Stimulated activated CD4-positive, alpha-beta T cell treated with anti-CD3 and anti-CD28 coated beads, Interleukin-2, amount 100 ng/mL, for 24 hours (primary cell): ENCODE results near the gene MAP2K1.
"Not testable (repeated sequence)": the region's sequence is repeated elsewhere in the genome, so short reads cannot be mapped to it uniquely, and the experiment has no call there.

Source experiments
- DNase-seq, 2 donors: peaks; one replicate each; pipeline ENCODE4 v3.0.0-alpha.2; 2020

Gene MAP2K1

DNA sequence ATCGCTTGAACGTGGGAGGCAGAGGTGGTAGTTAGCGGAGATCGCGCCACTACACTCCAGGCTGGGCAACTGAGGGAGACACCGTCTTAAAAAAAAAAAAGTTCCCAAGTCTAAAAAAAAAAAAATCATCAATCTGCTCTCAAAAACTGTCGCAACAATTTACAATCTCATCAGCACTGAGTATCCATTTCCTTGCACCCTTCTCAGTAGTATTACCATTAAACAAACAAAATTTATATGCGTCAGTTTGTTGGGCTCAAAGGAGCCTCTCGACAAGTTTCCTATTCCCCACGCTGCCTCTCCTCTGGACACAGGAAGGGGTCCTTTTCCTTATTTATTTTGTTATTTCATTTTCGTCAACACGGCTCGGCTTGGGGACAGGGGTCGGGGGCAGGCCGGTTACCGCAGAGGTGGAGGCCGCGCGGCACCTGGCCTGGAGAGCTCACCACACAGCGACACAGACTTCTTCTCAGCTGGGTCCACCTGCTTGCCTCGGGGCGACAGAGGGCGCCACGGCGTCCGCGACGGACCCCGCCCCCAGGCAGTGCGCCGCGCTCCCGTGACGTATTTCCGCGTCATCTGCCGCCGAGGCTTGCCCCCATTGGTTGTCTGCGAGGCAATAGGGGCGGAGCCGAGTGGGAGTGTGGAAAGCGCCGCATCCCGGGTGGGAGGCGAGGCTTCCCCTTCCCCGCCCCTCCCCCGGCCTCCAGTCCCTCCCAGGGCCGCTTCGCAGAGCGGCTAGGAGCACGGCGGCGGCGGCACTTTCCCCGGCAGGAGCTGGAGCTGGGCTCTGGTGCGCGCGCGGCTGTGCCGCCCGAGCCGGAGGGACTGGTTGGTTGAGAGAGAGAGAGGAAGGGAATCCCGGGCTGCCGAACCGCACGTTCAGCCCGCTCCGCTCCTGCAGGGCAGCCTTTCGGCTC is at the start of gene MAP2K1:
MAP2K1 (plus strand) TSS at position 709 of the 920 bp plus-strand sequence. CDS start 436 bp downstream, outside the sequence.
- peak; percentile 98 to 99 for DNase-seq

DNA sequence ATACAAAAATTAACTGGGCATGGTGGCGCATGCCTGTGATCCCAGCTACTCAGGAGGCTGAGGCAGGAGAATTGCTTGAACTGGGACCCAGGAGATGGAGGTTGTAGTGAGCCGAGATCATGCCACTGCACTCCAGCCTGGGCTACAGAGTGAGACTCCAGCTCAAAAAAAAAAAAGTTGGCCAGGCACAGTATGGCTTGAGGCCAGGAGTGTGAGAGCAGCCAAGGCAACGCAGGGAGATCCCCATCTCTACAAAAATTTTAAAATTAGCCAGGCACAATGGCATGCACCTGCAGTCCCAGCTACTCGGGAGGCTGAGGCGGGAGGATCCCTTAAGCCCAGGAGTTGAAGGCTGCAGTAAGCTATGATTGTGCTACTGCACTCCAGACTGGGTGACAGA is 38.2 kb upstream of the MAP2K1 start:
- DNase-seq, result not testable (repeated sequence)

DNA sequence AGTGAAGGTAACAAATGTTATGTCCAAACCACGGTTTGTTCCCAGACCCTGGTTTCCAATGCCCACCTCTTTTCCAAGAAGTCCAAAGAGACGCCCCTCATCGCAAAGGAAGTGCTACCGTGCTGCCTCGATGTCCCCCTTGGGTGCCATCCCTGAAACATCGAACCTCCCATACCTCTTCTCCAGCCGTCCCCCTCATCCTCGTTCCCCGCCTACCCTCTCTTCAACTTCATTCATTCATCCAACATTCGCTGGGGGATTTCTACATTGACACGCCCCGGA is 30.7 kb upstream of the MAP2K1 start:
- DNase-seq, result no peak

DNA sequence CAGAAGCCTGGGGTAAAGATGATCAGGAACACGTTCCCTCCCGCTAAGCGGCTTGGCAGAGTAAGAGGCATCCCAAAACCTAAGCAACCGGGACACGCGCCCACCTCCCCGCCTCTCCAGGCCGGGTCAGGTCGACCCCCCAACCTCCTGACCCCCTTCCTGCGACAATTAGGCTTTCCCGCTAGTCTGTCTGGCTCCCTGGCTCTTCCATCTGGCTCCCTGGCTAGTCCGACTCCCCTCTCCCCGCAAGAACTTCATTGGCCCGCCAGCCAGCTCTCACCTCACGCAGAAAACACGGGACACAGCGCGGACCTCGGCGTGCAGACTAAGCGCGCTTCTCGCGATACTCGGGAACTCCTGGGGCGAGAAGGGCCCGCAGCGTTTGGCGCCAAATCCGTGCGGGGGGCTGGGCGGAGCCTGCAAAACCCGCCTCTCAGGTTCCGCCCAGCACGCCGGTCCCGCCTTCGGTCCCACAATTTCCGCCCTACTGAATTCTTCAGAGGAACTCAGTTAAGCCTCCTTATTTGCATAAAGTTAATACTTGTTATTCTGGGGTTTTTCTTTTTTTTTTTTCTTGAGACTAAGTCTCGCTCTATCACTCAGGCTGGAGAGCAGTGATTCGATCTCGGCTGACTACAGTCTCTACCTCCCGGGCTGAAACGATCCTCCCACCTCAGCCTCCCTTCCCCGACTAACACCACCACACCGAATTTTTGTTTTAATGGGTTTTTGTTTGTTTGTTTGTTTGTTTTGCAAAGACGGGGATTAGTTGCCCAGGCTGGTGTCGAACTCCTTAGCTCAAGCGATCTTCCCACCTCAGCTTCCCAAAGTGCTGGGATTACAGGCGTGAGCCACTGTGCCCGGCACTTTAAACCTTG is 30.1 kb upstream of the MAP2K1 start, which contains the start of gene TIPIN:
TIPIN (minus strand) TSS at position 327 of the 878 bp plus-strand sequence. CDS start 3,738 bp downstream, outside the sequence.
- peak; percentile 97 to 99 for DNase-seq

DNA sequence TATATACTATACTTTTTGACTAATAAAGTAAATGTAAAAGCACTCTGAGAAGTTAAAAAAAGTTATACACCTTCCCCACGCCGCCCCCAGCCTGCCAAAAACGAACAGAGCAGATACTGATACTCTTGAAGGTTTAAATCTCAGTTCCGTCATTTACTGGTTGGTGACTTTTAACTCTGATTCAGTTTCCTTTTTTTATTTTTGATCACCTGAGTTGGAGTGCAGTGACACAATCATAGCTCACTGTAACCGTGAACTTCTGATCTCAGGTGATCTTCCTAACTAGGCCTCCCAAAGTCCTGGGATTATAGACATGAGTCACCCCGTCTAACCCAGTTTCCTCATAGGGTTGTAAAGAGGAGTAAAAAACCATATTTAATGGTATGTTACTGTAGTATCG is 27.0 kb upstream of the MAP2K1 start:
- DNase-seq, result no peak

DNA sequence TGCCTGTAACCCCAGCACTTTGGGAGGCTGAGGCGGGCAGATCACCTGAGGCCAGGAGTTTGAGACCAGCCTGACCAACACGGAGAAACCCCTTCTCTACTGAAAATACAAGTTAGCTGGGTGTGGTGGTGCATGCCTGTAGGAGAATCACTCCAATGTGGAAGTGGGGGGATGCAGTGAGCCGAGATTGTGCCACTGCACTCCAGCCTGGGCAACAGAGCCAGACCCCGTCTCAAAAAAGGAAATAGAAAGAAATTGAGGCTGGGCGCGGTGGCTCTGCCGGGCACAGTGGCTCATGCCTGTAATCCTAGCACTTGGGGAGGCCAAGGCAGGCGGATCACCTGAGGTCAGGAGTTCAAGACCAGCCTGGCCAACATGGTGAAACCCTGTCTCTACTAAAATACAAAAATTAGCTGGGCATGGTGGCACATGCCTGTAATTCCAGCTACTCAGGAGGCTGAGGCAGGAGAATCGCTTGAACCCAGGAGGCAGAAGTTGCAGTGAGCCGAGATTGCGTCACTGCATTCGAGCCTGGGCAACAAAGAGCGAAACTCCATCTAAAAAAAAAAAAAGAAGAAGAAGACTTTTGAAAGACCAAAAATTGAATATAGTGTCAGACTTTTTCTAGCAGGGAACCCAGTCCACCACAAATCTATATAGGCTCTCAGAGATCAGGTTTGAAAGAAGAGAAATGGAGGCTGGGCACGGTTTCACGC is 24.8 kb upstream of the MAP2K1 start:
- DNase-seq, result not testable (repeated sequence)

DNA sequence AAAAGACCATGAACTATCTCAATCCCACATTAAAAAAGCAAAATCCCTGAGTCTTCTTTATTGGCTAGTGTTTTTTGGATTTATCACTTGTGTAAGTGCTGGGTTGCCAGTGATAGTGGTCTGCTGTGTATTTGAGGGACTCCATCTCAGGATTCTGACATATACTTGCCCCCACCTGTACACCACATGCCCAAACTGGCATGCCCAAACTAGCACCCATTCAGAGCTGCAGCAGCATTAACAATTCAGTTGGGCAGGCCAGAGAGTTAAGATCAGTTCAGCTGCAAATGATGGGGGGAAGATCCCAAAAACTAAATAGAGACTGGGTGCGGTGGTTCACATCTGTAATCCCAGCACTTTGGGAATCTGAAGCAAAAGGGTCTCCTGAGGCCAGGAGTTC is 23.9 kb upstream of the MAP2K1 start:
- no peak for DNase-seq

DNA sequence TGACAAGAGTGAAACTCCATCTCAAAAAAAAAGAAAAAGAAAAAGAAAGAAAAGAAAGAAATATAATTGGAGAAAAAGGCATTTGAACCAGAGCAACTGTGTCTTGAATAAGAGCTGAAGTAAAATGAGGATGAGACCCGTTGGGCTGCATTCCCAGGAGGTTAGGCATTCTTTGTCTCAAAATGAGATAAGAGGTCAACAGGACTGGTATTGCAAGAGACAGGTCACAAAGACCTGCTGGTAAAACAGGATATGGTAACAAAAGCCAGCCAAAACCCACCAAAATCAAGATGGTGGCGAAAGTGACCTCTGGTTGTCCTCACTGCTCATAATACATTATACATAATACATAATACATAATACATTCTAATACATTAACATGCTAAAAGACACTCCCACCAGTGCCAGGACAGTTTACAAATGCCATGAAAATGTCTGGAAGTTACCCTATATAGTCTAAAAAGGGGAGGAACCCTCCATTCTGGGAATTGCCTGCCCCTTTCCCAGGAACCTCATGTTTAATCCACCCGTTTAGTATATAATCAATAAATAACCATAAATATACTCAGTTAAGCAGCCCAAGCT is 21.7 kb upstream of the MAP2K1 start:
- DNase-seq, result no peak

DNA sequence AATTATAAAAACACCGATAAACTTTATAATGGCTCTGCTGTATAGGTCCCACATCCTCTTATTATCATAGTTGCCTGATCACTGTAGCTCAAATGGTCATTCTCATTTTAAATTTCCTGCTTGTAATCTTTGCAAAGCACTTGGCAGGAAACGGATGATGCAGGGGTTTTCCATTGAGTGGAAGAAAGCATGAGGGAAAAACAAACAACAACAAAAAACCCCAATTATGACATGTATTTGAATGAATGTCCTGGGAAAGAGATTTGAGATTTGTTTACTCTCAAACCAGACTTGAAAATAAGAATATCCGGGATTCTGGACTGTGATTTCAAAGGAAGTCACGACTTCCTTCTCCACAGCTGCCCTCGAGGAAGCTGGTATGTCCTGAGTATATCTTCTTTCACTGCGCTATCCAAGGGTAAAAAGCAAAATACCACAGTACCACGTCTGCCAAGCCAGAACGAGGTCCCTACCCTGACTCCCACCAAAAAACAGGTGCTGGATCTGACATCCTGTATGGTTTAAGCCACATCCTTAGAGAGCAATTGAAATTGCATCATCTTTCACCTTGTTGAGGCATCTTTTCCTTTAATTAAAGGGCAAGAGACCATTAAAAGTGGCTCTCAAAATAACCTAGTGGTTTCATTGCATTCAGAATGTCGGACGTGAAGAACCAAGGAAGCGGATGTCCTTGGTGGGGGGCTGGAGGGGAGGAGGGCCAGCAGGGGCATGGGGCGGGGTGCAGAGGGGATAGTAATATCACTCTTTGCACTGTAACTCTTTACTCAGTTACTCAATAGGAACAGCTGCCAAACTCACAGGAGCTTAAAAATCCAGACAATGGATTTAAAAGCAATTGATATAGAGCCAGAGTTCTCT is 16.7 kb upstream of the MAP2K1 start:
- peak in 1 of 2 donors; percentile 24 for DNase-seq

DNA sequence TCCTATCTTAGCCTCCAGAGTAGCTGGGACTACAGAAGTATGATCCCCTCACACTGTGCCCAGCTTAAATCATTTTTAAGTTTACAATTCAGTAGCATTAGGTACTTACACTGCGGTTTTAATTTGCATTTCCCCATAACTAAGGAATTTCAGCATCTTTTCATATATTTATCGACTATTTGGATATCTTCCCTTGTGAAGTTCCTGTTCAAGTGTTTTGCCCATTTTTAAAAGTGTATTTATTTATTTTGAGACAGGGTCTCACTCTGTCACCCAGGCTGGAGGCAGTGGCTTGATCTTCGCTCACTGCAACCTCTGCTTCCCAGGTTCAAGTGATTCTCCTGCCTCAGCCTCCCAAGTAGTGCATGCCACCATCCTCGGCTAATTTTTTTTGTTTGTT is 12.5 kb upstream of the MAP2K1 start:
- no peak for DNase-seq

DNA sequence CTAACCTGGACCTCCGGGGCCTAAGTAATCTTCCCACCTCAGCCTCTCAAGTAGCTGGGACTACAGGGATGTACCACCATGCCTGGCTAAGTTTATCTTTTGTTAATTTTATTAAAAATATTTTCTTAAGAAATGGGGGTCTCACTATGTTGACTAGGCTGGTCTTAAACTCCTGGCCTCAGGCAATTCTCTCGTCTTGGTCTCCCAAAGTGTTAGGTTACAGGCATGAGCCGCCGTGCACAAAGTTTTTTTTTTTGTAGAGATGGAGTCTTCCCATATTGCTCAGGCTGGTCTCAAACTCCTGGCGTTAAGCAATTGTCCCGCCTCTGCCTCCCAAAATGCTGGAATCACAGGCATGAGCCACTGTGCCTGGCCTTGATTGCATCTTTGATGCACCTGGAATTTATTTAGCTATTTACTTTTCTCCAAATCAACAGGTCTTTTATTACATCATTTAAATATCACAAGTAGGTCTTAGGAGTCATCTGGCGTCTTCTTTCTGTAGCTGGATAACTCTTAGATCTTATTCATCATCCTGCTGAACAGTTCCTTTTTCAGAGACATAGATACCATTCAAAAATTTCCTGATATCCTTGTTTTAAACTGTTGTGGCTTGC is 7.8 kb upstream of the MAP2K1 start:
- no peak for DNase-seq

DNA sequence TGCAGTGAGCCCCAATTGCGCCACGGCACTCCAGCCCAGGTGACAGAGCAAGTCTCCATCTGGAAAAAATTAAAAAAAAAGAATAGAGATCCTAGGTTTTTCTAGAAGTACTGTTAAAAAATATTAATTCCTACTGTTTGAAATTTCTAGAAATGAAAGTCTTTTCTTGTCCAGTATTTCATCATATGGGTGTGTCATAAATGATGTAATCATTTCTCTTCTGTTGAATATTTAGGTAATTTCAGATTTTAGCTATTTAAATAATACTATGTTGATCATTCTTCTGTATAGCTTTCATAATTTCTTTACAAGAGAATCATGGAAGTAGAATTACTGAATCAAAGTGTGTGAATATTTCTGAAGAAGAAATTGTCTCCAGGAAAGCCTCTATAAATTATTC is 5.3 kb upstream of the MAP2K1 start:
- DNase-seq, result not testable (repeated sequence)

DNA sequence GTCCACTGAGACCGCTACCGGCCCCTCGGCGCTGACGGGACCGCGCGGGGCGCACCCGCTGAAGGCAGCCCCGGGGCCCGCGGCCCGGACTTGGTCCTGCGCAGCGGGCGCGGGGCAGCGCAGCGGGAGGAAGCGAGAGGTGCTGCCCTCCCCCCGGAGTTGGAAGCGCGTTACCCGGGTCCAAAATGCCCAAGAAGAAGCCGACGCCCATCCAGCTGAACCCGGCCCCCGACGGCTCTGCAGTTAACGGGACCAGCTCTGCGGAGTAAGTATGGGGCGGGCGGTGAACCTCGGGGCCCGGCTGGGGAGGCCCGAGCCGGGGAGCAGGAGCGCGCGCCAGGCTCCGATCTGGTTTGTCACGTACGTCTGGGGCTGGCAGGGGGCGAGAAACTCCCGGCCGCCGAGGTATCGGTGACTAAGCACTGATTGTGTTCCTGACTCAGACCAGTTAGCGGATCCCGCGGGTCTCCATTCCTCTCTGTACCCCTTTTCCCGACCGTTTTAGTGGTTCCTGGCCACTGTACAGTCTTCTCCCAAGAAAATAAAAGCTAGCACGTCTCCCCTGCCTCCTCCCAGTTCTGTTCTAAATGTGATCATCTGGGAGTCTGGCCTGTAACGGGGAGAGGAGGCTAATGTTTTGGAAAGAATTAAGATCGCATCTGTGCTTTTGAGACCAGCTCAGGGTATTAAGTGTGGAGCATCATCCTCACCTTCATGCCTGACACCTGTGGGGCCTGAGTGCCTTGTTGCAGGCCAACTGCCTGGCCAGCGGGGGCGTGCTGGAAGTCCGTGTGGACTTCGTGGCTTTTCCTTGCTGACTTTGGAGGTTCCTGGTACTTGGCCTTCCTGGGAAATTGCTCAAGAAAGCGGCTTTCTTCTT is 691 bp downstream of the MAP2K1 start:
- peak; percentile 84 to 86 for DNase-seq

DNA sequence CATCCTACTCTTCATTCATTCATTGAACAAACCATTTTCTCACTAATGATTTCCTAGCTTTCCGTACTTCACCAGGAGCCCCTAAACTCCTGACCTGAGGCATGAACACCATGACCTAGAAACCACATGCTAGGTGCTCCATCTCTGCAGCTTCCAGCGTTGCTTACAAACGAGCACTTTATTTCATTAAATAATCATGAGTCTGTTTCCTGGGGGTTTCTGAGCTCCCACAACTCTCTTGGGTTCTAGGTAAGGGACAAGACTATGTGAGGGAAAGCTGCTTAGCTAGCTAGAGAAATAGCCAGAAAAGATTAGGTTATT is 1.3 kb downstream of the MAP2K1 start:
- DNase-seq, result no peak

DNA sequence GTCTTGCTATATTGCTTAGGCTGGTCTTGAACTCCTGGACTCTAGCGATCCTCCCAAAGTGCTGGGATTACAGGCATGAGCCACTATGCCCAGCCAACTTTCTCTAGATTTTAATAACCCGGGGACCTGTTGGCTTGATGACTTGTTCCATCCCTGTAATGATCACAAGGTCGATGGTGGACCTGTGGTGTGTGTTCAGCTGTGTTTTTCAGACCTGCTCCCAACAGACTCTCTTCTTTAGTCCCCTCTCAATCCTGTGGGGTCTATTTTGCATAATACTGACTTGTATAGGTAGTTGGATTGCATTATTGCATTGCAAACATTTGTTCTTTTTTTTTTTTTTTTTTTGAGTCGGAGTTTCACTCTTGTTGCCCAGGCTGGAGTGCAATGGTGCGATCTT is 1.9 kb downstream of the MAP2K1 start:
- no peak for DNase-seq

DNA sequence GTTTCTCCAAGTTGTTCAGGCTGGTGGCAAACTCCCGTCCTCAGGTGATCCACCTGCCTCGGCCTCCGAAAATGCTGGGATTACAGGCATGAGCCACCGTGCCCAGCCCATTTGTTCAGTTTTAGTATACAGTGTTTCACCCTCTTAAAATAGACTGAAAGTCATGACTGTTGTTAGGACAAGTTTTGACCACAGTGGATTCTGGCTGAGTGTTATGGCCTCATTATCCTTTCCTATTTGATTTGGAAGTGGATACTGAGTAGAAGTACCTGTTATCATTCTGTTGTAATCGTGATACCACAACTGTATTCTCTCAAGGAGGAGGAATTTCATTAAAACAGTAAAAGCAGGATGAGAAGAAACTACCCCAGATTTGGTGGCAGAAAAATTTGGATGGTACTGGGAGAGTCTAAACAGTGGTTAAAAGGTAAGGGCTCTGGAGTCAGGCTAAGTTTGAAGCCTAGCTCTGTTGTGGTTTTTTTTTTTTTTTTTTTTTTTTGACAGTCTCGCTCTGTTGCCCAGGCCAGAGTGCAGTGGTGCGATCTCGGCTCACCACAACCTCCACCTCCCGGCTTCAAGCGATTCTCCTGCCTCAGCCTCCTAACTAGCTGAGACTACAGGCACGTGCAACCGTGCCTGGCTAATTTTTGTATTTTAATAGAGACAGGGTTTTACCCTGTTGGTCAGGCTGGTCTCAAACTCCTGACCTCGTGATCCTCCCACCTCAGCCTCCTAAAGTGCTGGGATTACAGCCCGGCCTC is 2.6 kb downstream of the MAP2K1 start:
- DNase-seq, result no peak

DNA sequence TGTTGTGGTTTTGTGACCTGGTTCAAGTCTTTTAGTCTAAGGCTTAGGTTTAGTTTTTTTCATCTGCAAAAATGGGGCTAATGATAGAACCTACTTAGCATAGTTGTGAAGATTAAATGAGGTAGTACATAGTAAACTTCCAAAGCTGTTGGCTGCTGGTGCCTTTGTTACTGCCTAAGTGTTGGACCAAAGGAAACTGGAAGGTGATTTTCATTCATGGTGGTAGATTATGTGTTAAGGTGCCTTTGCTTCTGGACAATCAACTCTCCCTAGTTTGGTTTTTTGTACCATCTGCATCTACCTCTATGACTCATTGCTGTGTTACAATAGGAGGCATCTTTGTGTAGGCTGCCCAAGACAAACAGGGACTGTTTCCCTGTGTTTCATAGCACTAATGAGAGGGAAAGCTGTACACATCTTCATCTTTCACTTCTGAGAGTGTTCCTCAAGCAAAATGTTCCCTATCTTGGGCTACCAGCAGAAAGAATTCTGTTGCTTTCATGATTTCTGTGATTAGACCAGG is 3.2 kb downstream of the MAP2K1 start:
- DNase-seq, result no peak

DNA sequence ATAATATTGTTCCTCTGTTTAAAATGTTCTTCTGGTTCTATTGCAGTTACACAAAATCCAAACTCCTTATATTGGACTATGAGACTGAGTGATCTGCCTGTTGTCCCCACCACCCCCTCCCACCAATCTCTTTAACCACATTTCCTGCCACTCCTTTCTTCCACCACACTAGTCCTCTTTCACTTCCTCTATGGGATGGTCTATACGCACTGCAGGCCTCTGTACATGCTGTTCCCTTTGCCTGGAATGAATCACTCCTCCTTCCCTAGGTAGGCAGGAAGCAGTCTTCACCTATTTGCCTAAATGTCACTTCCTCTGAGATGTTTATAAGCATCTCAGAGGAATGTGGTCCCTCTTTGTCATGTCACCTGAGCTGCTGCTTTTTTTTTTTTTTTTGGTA is 4.0 kb downstream of the MAP2K1 start:
- peak in 1 of 2 donors; percentile 31 for DNase-seq

DNA sequence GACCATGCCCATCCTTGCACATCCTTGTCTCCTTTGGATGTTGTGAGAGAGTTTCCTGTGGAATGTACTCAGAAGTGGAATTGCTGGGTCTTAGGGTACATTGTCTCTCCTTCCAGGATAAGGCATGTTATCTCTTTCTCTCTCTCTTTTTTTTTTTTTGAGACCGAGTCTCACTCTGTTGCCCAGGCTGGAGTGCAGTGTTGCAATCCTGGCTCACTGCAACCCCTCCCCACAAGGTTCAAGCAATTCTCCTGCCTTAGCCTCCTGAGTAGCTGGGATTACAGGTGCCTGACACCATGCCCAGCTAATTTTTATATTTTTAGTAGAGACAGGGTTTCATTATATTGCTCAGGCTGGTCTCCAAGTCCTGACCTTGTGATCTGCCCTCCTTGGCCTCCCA is 6.3 kb downstream of the MAP2K1 start:
- not testable (repeated sequence) for DNase-seq
